ENCODE measurements around the gene BCL6. TPM values are rescaled to one million over a fixed set of nuclear protein-coding genes. Genes with fewer than 3 reads are reported as not detected.
A peak's percentile ranks its signal among the peaks of the same experiment; 100 is the strongest.

The BCL6 gene
- total and polyA plus RNA-seq, 2 of the 8 experiments (the other 6 are each of a cell fraction or from before 2014, with no cell fraction given) = 5.7 to 10.4 TPM

DNA sequence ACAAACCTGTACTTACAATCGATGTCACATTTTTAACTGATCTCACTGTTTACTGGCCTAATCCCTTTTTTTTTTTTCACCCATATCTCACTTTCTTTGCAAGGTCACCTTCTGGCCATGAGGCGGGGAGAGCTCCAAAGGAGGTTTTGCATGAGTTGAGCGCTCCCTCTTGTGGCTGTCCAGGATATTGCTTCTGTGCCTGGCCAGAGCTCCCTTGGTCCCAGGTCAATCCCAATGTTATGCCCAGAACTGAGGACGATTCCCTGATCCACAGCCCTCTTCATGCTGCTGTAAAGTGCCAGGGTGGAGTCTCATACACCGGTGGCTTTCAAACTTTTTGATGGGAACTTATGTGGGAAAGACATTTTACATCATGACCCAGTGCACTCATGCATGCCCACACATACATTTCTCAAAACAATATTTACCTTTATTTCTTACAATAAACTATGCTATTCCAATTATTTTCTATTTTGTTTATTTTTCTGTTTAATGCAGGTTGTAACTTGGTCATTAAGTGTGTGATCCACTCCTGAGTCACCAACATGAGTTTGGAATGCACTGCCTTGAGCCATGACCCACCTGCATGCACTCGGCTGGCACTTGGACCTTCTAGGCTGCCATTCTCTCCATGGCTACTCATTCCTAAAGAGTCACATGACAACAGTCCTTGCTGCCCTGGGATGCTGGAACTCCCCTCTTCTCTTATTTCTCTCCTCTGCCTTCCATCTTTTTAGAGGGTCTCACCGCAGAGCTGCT lies 65.5 kb downstream of the BCL6 start:
- Histone ChIP-seq H3K56ac (replicated peaks; ENCODE audit: insufficient read length, low read depth, low read length) (no peak overlapping the region), H3K27me3 (replicated peaks in 1 of 4; ENCODE audit: control insufficient read depth in 3 of 4, extremely low read depth in 1 of 4, insufficient read depth in 3 of 4, low read length in 3 of 4) (peaks cover 0 to 3% (median 0%) of the 10 kb centered on the region in 4 experiments; a peak in 1 of 7 replicates), H2AK5ac (ENCODE audit: low read depth, low read length) (no peak overlapping the region), H3K14ac (ENCODE audit: insufficient read length) (no peak overlapping the region), H4K5ac (ENCODE audit: insufficient read length, low read depth, low read length) (no peak overlapping the region), H4K91ac (replicated peaks; ENCODE audit: insufficient read length, low read length) (no peak overlapping the region), H3K36me3 (ENCODE audit: control insufficient read depth in 2 of 4, insufficient read depth in 4 of 4, low read length in 3 of 4) (no peaks in the 10 kb centered on the region), H3K4ac (replicated peaks; ENCODE audit: insufficient read length, low read depth, low read length) (no peak overlapping the region), H2BK20ac (ENCODE audit: low read length) (no peak overlapping the region), H2BK15ac (ENCODE audit: low read length) (no peak overlapping the region), H3K23ac (ENCODE audit: insufficient read length) (no peak overlapping the region), H3K4me1 (replicated peaks in 1 of 4; ENCODE audit: control insufficient read depth in 3 of 4, insufficient read depth in 4 of 4, low read length in 3 of 4) (no peaks in the 10 kb centered on the region; a peak in 1 of 7 replicates), H3K23me2 (ENCODE audit: low read depth, low read length) (no peaks in the 10 kb centered on the region), H3K79me2 (ENCODE audit: control insufficient read depth in 1 of 2, insufficient read depth in 2 of 2, low read length in 2 of 2) (no peaks in the 10 kb centered on the region), H2BK12ac (ENCODE audit: low read depth, low read length) (no peak overlapping the region), H2BK120ac (replicated peaks; ENCODE audit: low read depth, low read length) (no peak overlapping the region), H3K4me2 (ENCODE audit: insufficient read depth in 1 of 2, low read depth in 2 of 2, low read length in 2 of 2) (no peak overlapping the region), H4K8ac (ENCODE audit: extremely low read depth, insufficient read depth, low read length) (no peak overlapping the region), H3K9me3 (ENCODE audit: insufficient read depth in 2 of 2, low read depth in 1 of 2, low read length in 1 of 2) (no peaks in the 10 kb centered on the region), H2AFZ (ENCODE audit: low read length) (no peak overlapping the region), H3K18ac (ENCODE audit: extremely low read depth, low read length) (no peak overlapping the region), H2BK5ac (ENCODE audit: low read depth, low read length) (no peak overlapping the region), H4K20me1 (replicated peaks in 1 of 2; ENCODE audit: control insufficient read depth in 1 of 2, insufficient read depth in 2 of 2, low read length in 2 of 2) (no peaks in the 10 kb centered on the region), H3K9ac (replicated peaks in 1 of 4; ENCODE audit: extremely low read depth in 1 of 4, low read depth in 3 of 4, low read length in 3 of 4) (no peak overlapping the region), H3K79me1 (ENCODE audit: low read depth, low read length) (no peaks in the 10 kb centered on the region), H3K4me3 (ENCODE audit: extremely low read depth in 1 of 4, insufficient read depth in 2 of 4, low read depth in 3 of 4, low read length in 4 of 4) (no peak overlapping the region), H3K27ac (ENCODE audit: low read depth, low read length) (no peak overlapping the region)
- CTCF ChIA-PET (ENCODE audit: partially characterized antibody) = interaction anchor here (0.6 to 20.1 kb wide), 96 partner anchors 8 to 1344 kb away, joined by 3 to 947 read pairs (median 5); partner anchors contain the start of genes RPL39L, RTP1, RTP2 and RTP4
- DNase-seq (ENCODE audit: low read depth in 1 of 2, low spot score in 2 of 2) (peak; percentile 63 to 96), FAIRE-seq (peak; percentile 97)
- WGBS, 2 experiments (ENCODE audit: extremely low coverage in 1 of 2, insufficient coverage in 1 of 2, insufficient read length in 1 of 2, insufficient replicate concordance in 2 of 2, low coverage in 1 of 2, low lambda C conversion rate in 2 of 2, missing lambda C conversion rate in 1 of 2) = 39% methylated on average over 7 of the region's 7 CpGs; no CpG with 5 or more reads in 1 of the 2 experiments
- POLR2A ChIA-PET (ENCODE audit: partially characterized antibody) = interaction anchor here (1.4 to 1.6 kb wide), 2 partner anchors 360 to 361 kb away, joined by 4 to 19 read pairs; no protein-coding TSS in a partner anchor
- TF ChIP-seq SP1 (IDR thresholded peaks at IDR 0.05; ENCODE audit: low read depth, low read length) = no peak
- no peak for TF ChIP-seq GTF2F1 (IDR thresholded peaks at IDR 0.05; ENCODE audit: borderline replicate concordance, low read depth, low read length)
- no peak for TF ChIP-seq POLR2A (IDR thresholded peaks at IDR 0.05; ENCODE audit: control extremely low read depth in 1 of 2, low read depth in 2 of 2, low read length in 2 of 2)
- TF ChIP-seq MAX (IDR thresholded peaks at IDR 0.05) = peak; percentile 68; the same call in 1 of the 2 replicates
- peak; percentile 99 for TF ChIP-seq RAD21 (IDR thresholded peaks at IDR 0.05 in 1 of 2, conservative IDR thresholded peaks at IDR 0.05 in 1 of 2; ENCODE audit: low read depth in 2 of 2, low read length in 2 of 2)
- TF ChIP-seq CTCF (IDR thresholded peaks at IDR 0.05; ENCODE audit: control extremely low read depth in 1 of 3, insufficient read depth in 1 of 3, low read depth in 1 of 3, low read length in 3 of 3) = peak; percentile 86 to 98 (median 96)
- TF ChIP-seq POLR2AphosphoS5 (IDR thresholded peaks at IDR 0.05; ENCODE audit: low read depth, low read length) = no peak
